ENCODE results near the gene EIF4E1B.

- TF ChIP-seq RAD21 (IDR thresholded peaks at IDR 0.05): no peak
- TF ChIP-seq TAF1 (conservative IDR thresholded peaks at IDR 0.05): no peak
- no peak for TF ChIP-seq CTCF (IDR thresholded peaks at IDR 0.05; ENCODE audit: low read depth, low read length, missing input control)
- TF ChIP-seq ATF3 (IDR thresholded peaks at IDR 0.05): no peak
- no peak for TF ChIP-seq HNF4G (IDR thresholded peaks at IDR 0.05)
- no peak for TF ChIP-seq GABPA (IDR thresholded peaks at IDR 0.05 in 1 of 2, conservative IDR thresholded peaks at IDR 0.05 in 1 of 2)
- TF ChIP-seq JUND (IDR thresholded peaks at IDR 0.05): no peak
- TF ChIP-seq MAX (IDR thresholded peaks at IDR 0.05): no peak
- TF ChIP-seq EGR1 (IDR thresholded peaks at IDR 0.05; ENCODE audit: low read depth in 2 of 2): no peak
- TF ChIP-seq YY1 (IDR thresholded peaks at IDR 0.05): no peak
Measured at GRCh38 chr5:176596069-176596644, 34.3 kb upstream of the EIF4E1B start.

Measured in liver (tissue), 3 donors.